ENCODE measurements around the gene ZNF276. TPM values are rescaled to one million over a fixed set of nuclear protein-coding genes. Genes with fewer than 3 reads are reported as not detected.

ZNF276 gene
- total RNA-seq, 2 donors from 2014 or later, result 28.2 to 32.6 TPM

DNA sequence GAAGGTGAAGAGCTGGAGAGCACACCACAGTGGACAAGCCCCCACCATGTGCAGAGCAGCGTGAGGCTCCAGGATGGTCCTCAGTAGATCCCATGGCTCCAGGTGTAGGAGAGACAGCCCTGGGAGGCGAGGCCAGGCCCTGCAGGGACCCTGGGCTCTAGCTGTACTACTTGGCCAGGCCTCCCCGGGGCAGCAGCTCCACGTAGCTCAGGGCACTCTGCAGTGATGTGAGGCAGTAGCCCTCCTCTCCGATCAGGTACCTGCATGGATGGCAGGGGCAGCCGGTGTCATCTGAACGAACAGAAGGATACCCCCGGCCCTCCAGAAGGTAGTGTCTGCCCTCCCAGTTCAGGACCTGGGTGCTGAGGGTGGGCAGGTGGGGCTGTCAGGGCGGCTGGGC is 13.6 kb upstream of the ZNF276 start:
- peaks cover 7% of the 10 kb centered on the region for H3K4me1 Mint-ChIP-seq
- no peaks in the 10 kb centered on the region for H3K9me3 Mint-ChIP-seq
- H3K36me3 Mint-ChIP-seq (ENCODE audit: low read depth), result no peaks in the 10 kb centered on the region
- Histone ChIP-seq H3K36me3 (ENCODE audit: control insufficient read depth, insufficient read depth, low read length) (no peaks in the 10 kb centered on the region), H3K27ac (ENCODE audit: low read depth, low read length) (no peak overlapping the region), H3K4me1 (ENCODE audit: control insufficient read depth, insufficient read depth, low read length) (peaks cover 3% of the 10 kb centered on the region), H3K9me3 (ENCODE audit: control insufficient read depth, low read length) (no peaks in the 10 kb centered on the region), H3K27me3 (ENCODE audit: control insufficient read depth, insufficient read depth, low read length, poor library complexity, severe bottlenecking) (no peaks in the 10 kb centered on the region), H3K9ac (ENCODE audit: extremely low read depth, low read length, poor library complexity, severe bottlenecking) (no peak overlapping the region), H3K4me3 (ENCODE audit: low read length) (no peak overlapping the region)
- no peak overlapping the region for H3K27ac Mint-ChIP-seq
- H3K4me3 Mint-ChIP-seq, result no peak overlapping the region
- WGBS, 2 experiments (ENCODE audit: insufficient coverage in 1 of 2, insufficient read length in 1 of 2), result 89 to 95% methylated on average over 7 to 9 of the region's 9 CpGs
- TF ChIP-seq, protein P1, sequence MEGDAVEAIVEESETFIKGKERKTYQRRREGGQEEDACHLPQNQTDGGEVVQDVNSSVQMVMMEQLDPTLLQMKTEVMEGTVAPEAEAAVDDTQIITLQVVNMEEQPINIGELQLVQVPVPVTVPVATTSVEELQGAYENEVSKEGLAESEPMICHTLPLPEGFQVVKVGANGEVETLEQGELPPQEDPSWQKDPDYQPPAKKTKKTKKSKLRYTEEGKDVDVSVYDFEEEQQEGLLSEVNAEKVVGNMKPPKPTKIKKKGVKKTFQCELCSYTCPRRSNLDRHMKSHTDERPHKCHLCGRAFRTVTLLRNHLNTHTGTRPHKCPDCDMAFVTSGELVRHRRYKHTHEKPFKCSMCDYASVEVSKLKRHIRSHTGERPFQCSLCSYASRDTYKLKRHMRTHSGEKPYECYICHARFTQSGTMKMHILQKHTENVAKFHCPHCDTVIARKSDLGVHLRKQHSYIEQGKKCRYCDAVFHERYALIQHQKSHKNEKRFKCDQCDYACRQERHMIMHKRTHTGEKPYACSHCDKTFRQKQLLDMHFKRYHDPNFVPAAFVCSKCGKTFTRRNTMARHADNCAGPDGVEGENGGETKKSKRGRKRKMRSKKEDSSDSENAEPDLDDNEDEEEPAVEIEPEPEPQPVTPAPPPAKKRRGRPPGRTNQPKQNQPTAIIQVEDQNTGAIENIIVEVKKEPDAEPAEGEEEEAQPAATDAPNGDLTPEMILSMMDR (conservative IDR thresholded peaks at IDR 0.05), result no peak
- H3K27me3 Mint-ChIP-seq (ENCODE audit: insufficient read depth), result peaks cover 9% of the 10 kb centered on the region
- DNase-seq, result peak; percentile 49

GRCh38 chr16:89708481-89708931 is 12.8 kb upstream of the ZNF276 start:
- H3K4me1 Mint-ChIP-seq, result peaks cover 7% of the 10 kb centered on the region
- Histone ChIP-seq H3K27ac (ENCODE audit: low read depth, low read length) (no peak overlapping the region), H3K9ac (ENCODE audit: extremely low read depth, low read length, poor library complexity, severe bottlenecking) (no peak overlapping the region), H3K9me3 (ENCODE audit: control insufficient read depth, low read length) (no peaks in the 10 kb centered on the region), H3K4me3 (ENCODE audit: low read length) (no peak overlapping the region), H3K36me3 (ENCODE audit: control insufficient read depth, insufficient read depth, low read length) (no peaks in the 10 kb centered on the region), H3K4me1 (ENCODE audit: control insufficient read depth, insufficient read depth, low read length) (peaks cover 3% of the 10 kb centered on the region), H3K27me3 (ENCODE audit: control insufficient read depth, insufficient read depth, low read length, poor library complexity, severe bottlenecking) (no peaks in the 10 kb centered on the region)
- H3K27ac Mint-ChIP-seq, result no peak overlapping the region
- TF ChIP-seq, protein P1 (conservative IDR thresholded peaks at IDR 0.05), result no peak
- 93 to 98% methylated on average over 12 to 19 of the region's 19 CpGs for WGBS, 2 experiments (ENCODE audit: insufficient coverage in 1 of 2, insufficient read length in 1 of 2)
- H3K36me3 Mint-ChIP-seq (ENCODE audit: low read depth), result no peaks in the 10 kb centered on the region
- no peak overlapping the region for H3K4me3 Mint-ChIP-seq
- DNase-seq, result peak; percentile 44
- H3K9me3 Mint-ChIP-seq, result no peaks in the 10 kb centered on the region
- H3K27me3 Mint-ChIP-seq (ENCODE audit: insufficient read depth), result peaks cover 9% of the 10 kb centered on the region

DNA sequence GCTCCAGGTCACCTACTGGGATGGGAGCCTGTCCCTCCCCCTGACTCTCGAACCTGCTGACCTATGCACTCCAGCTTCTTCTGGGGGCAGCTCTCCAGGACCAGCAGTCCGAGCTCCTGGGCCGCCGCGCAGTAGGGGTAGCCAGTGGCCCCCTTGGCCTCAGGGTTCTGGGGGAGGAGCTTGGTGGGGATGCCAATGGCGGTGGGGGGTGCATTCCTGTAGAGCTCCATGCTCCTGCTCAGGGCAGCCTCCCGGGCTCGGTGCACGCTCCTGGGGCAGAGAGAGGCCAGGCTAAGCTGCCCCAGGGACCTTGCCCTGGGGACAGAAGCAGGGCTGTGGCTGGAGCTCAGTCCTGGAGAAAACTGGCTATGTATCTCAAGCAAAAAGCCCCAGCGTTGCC is 12.2 kb upstream of the ZNF276 start:
- H3K36me3 ChIP-seq (ENCODE audit: control insufficient read depth, insufficient read depth, low read length), result no peaks in the 10 kb centered on the region
- DNase-seq, result peak; percentile 78
- peaks cover 3% of the 10 kb centered on the region for H3K36me3 Mint-ChIP-seq (ENCODE audit: low read depth)

More for the DNA sequence above, 12.2 kb upstream of the ZNF276 start:
- Mint-ChIP-seq H3K4me1 (peaks cover 7% of the 10 kb centered on the region), H3K27ac (no peak overlapping the region), H3K4me3 (no peak overlapping the region), H3K9me3 (no peaks in the 10 kb centered on the region), H3K27me3 (ENCODE audit: insufficient read depth) (peaks cover 9% of the 10 kb centered on the region)
- Histone ChIP-seq H3K4me1 (ENCODE audit: control insufficient read depth, insufficient read depth, low read length) (peaks cover 3% of the 10 kb centered on the region), H3K4me3 (ENCODE audit: low read length) (no peak overlapping the region), H3K9me3 (ENCODE audit: control insufficient read depth, low read length) (no peaks in the 10 kb centered on the region), H3K9ac (ENCODE audit: extremely low read depth, low read length, poor library complexity, severe bottlenecking) (no peak overlapping the region), H3K27ac (ENCODE audit: low read depth, low read length) (no peak overlapping the region), H3K27me3 (ENCODE audit: control insufficient read depth, insufficient read depth, low read length, poor library complexity, severe bottlenecking) (no peaks in the 10 kb centered on the region)
- 71 to 82% methylated on average over 9 to 10 of the region's 10 CpGs for WGBS, 2 experiments (ENCODE audit: insufficient coverage in 1 of 2, insufficient read length in 1 of 2)
- TF ChIP-seq, protein P1 (conservative IDR thresholded peaks at IDR 0.05), result no peak
